ENCODE data around the gene SORCS1.

DNA sequence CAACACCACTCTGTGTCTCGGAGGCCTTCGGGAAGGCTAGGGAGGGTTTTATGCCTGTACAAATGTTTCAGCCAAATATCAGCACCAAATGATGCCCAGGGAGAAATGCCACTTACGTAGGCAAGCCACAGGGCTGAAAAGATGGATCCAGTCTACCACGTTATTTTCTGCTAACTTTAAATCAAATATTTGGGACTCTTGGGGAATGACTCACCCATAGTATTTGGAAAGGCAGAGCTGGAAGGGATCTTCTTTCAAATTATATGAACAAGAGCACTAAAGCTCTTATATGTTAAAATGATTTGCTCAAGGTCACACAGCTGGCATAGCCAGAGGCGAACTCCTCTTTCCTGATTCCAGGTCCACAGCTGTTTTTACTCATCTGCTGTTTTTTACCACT lies 591.4 kb downstream of the SORCS1 start:
- TF ChIP-seq, protein P1, sequence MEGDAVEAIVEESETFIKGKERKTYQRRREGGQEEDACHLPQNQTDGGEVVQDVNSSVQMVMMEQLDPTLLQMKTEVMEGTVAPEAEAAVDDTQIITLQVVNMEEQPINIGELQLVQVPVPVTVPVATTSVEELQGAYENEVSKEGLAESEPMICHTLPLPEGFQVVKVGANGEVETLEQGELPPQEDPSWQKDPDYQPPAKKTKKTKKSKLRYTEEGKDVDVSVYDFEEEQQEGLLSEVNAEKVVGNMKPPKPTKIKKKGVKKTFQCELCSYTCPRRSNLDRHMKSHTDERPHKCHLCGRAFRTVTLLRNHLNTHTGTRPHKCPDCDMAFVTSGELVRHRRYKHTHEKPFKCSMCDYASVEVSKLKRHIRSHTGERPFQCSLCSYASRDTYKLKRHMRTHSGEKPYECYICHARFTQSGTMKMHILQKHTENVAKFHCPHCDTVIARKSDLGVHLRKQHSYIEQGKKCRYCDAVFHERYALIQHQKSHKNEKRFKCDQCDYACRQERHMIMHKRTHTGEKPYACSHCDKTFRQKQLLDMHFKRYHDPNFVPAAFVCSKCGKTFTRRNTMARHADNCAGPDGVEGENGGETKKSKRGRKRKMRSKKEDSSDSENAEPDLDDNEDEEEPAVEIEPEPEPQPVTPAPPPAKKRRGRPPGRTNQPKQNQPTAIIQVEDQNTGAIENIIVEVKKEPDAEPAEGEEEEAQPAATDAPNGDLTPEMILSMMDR (IDR thresholded peaks at IDR 0.05): no peak
- TF ChIP-seq ZFX (IDR thresholded peaks at IDR 0.05; ENCODE audit: borderline replicate concordance): no peak
